Left renal pelvis (tissue), 4 donors: ENCODE data around the gene ATP5ME. TPM values are rescaled to one million over a fixed set of nuclear protein-coding genes. Genes with fewer than 3 reads are reported as not detected.
A peak's percentile ranks its signal among the peaks of the same experiment; 100 is the strongest.
"Not testable (repeated sequence)": the region's sequence is repeated elsewhere in the genome, so short reads cannot be mapped to it uniquely, and the experiment has no call there.

Experiments
- DNase-seq, 4 donors: peaks; one replicate each; pipeline ENCODE4 v3.0.0-alpha.2; 2013; ENCODE audit warnings: low read depth in 4 of 4, low spot score in 3 of 4
- polyA plus RNA-seq, 4 donors: library from polyadenylated mRNA; unstranded; fragments of 120-200 nt; gene quantifications; one replicate each; pipeline ENCODE4 v1.2.1, GENCODE V29; 2013; ENCODE audit not compliant: insufficient read length in 4 of 4

The ATP5ME gene
- polyA plus RNA-seq, 4 donors: 171 to 315 (median 274) TPM

GRCh38 chr4:705278-706082 lies 31.4 kb upstream of the ATP5ME start, which contains the start of gene PCGF3:
Gene PCGF3, plus strand, starts transcription at chr4:705832. Its CDS starts 27,849 bp downstream, at chr4:733681.
- peak; percentile 78 to 92 (median 88) for DNase-seq

GRCh38 chr4:704971-705277 lies 30.8 kb upstream of the ATP5ME start:
- DNase-seq: no peak

GRCh38 chr4:704198-704891 lies 30.3 kb upstream of the ATP5ME start:
- no peak for DNase-seq

- DNase-seq: no peak
Observed at GRCh38 chr4:703336-704197, 29.5 kb upstream of the ATP5ME start.

- no peak for DNase-seq
Observed at GRCh38 chr4:702618-703048, 28.6 kb upstream of the ATP5ME start.

GRCh38 chr4:700587-701264 lies 26.6 kb upstream of the ATP5ME start:
- no peak for DNase-seq

- no peak for DNase-seq
Observed at GRCh38 chr4:699816-700580, 25.9 kb upstream of the ATP5ME start.

GRCh38 chr4:694341-694940 lies 20.4 kb upstream of the ATP5ME start:
- DNase-seq: not testable (repeated sequence)

GRCh38 chr4:692771-693554 lies 18.9 kb upstream of the ATP5ME start:
- DNase-seq: no peak

GRCh38 chr4:689723-690122 lies 15.6 kb upstream of the ATP5ME start:
- DNase-seq: no peak

- DNase-seq: no peak
Observed at GRCh38 chr4:688854-689681, 15.0 kb upstream of the ATP5ME start, which contains the start of gene SLC49A3. Gene SLC49A3, minus strand, starts transcription at chr4:689151. Its CDS starts 24 bp downstream, at chr4:689127.

GRCh38 chr4:687971-688853 lies 14.1 kb upstream of the ATP5ME start:
- no peak for DNase-seq

- DNase-seq: no peak
Observed at GRCh38 chr4:687048-687970, 13.2 kb upstream of the ATP5ME start.

- DNase-seq: no peak
Observed at GRCh38 chr4:686413-687040, 12.5 kb upstream of the ATP5ME start.
